Measurements from ENCODE around the gene IL15RA. TPM values are rescaled to one million over a fixed set of nuclear protein-coding genes. Genes with fewer than 3 reads are reported as not detected.

Gene IL15RA
- total and polyA plus RNA-seq, 2 donors: 5.5 to 12.0 TPM

DNA sequence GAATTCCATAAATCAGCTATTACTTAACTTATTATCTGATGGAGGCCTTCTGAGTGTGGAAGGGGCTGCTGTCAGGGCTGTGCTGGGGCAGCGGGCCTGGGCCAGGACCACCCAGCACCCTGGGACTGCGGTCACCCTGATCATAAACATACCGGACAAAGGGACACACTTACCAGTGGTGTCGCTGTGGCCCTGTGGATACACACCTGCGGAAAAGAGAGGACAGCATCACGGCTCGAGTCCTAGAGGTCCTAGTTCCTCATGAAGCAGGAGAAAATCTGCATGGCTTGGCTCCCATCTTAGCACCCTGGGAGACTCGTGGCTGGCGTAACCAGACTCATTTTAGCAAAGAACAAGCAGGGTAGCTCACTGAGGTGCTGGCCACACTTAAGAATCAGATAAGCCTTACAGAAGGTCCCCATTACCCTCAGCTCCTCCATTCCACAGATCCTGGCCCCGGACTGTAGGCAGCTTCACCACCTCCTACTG lies 17.7 kb downstream of the IL15RA start:
- H3K4me3 ChIP-seq (ENCODE audit: low read length in 2 of 2): no peak overlapping the region
- no peaks in the 10 kb centered on the region for H3K27me3 ChIP-seq (ENCODE audit: control insufficient read depth in 2 of 2, insufficient read depth in 1 of 2, low read length in 1 of 2)
- 92% methylated on average over 10 of the region's 10 CpGs for WGBS
- H3K27ac ChIP-seq (ENCODE audit: low read depth in 1 of 2, low read length in 1 of 2): no peak overlapping the region
- peaks cover 0 to 6% of the 10 kb centered on the region in 2 donors for H3K36me3 ChIP-seq (ENCODE audit: control insufficient read depth in 2 of 2, insufficient read depth in 2 of 2, low read length in 1 of 2)
- no peaks in the 10 kb centered on the region for H3K9me3 ChIP-seq (ENCODE audit: control insufficient read depth in 2 of 2, insufficient read depth in 1 of 2, low read length in 1 of 2)
- no peak for DNase-seq (ENCODE audit: low read depth in 6 of 9, low spot score in 9 of 9)
- H3K4me1 ChIP-seq (ENCODE audit: control insufficient read depth in 2 of 2, insufficient read depth in 2 of 2, low read length in 2 of 2): no peaks in the 10 kb centered on the region

DNA sequence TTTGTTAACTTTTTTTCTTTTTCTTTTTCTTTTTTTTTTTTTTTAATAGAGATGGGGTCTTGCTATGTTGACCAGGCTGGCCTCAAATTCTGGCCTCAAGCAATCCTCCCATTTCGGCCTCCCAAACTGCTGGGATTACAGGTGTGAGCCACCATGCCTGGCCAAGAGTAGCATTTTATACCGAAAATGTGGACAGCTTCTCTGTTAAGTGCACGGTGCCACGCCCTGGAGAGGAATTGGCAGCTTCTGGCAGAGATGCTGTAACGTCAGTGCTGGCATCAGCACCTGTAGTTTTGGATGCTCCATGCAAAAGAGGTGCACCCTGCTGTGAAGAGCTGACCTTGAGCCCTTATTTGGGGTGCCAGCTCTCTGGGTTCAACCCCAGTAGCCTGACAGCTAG lies 18.2 kb downstream of the IL15RA start:
- no peak for DNase-seq (ENCODE audit: low read depth in 6 of 9, low spot score in 9 of 9)
- Histone ChIP-seq H3K4me1 (ENCODE audit: control insufficient read depth in 2 of 2, insufficient read depth in 2 of 2, low read length in 2 of 2) (no peaks in the 10 kb centered on the region), H3K27me3 (ENCODE audit: control insufficient read depth in 2 of 2, insufficient read depth in 1 of 2, low read length in 1 of 2) (no peaks in the 10 kb centered on the region), H3K4me3 (ENCODE audit: low read length in 2 of 2) (no peak overlapping the region), H3K36me3 (ENCODE audit: control insufficient read depth in 2 of 2, insufficient read depth in 2 of 2, low read length in 1 of 2) (peaks cover 0 to 6% of the 10 kb centered on the region in 2 donors), H3K9me3 (ENCODE audit: control insufficient read depth in 2 of 2, insufficient read depth in 1 of 2, low read length in 1 of 2) (no peaks in the 10 kb centered on the region), H3K27ac (ENCODE audit: low read depth in 1 of 2, low read length in 1 of 2) (no peak overlapping the region)
- 97% methylated on average over 5 of the region's 5 CpGs for WGBS

DNA sequence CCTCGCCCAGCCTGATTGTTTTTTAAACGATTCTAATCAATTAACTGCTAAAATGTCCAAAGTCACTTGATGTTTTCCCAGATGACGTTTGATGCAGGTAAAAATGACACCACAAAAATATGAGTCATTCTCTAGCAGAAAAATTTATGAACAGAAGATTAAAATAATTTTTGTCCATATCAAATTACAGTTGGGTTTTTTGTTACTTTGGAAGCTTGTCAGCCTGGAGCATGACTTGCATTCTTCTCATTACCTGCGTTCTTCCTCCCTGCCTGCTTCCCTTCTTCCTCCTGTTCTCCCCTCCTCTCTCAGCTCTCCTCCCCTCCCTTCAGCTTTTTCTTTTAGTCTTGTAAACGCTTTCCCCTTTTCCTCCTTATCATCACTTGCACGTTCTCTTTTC lies 18.7 kb downstream of the IL15RA start:
- Histone ChIP-seq H3K4me1 (ENCODE audit: control insufficient read depth in 2 of 2, insufficient read depth in 2 of 2, low read length in 2 of 2) (no peaks in the 10 kb centered on the region), H3K36me3 (ENCODE audit: control insufficient read depth in 2 of 2, insufficient read depth in 2 of 2, low read length in 1 of 2) (peaks cover 0 to 6% of the 10 kb centered on the region in 2 donors), H3K27ac (ENCODE audit: low read depth in 1 of 2, low read length in 1 of 2) (no peak overlapping the region), H3K9me3 (ENCODE audit: control insufficient read depth in 2 of 2, insufficient read depth in 1 of 2, low read length in 1 of 2) (no peaks in the 10 kb centered on the region), H3K4me3 (ENCODE audit: low read length in 2 of 2) (no peak overlapping the region), H3K27me3 (ENCODE audit: control insufficient read depth in 2 of 2, insufficient read depth in 1 of 2, low read length in 1 of 2) (no peaks in the 10 kb centered on the region)
- whole genome bisulfite sequencing: 86% methylated on average over 6 of the region's 6 CpGs
- no peak for DNase-seq (ENCODE audit: low read depth in 6 of 9, low spot score in 9 of 9)

DNA sequence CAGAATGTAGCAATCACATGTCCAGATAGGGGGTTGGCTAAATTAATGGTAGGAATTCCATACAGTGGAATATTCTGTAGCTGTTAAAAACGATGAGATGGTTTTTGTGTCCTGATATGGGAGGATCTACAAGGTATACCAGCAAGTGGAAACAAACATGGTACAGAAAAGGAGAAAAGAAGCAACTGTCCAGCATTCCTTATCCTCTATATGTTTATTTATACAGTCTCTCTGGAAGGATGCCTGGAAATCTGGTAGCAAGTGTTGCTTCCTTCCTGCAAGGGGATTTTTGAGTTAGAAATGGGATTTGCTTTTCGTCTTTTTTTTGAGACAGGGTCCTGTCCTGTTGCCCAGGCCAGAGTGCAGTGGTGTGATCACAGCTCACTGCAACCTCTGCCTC lies 19.3 kb downstream of the IL15RA start:
- WGBS: 96% methylated on average over 2 of the region's 2 CpGs

DNA sequence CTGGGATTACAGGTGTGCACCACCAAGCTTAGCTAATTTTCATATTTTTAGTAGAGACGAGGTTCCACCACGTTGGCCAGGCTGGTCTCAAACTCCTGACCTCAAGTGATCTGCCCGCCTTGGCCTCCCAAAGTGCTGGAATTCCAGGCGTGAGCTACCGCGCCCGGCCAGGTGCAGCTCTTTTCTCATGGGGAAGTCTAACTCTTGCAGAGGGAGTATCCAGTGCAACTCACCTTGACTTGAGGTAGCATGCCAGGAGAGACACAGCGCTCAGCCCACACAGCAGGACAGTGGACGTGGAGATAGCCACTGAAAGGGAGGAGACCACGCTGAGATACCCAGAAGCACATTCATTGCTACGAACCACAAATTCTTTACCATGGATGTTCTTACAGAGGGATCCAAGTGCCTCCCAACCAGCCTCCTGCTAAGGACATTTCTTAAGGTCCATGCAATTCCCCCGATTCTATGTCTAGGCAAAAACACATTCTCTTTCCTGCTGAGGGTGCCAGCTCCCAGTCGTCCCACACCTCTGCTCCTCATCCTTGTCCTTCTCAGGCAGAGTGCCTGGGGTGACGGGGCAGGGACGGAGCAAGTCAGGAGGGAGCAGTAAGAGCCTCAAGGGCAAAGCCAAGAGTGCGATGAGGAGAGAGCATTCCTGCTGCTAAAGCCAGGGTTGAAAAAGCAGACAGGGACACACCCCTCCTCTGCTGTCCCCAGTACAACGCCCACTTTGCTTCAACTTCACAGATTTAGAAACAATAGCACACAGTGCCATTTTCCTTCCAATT lies 21.0 kb downstream of the IL15RA start:
- no peaks in the 10 kb centered on the region for H3K9me3 ChIP-seq (ENCODE audit: control insufficient read depth in 2 of 2, insufficient read depth in 1 of 2, low read length in 1 of 2)
- H3K36me3 ChIP-seq (ENCODE audit: control insufficient read depth in 2 of 2, insufficient read depth in 2 of 2, low read length in 1 of 2): peaks cover 4 to 6% of the 10 kb centered on the region in 2 donors
- 94% methylated on average over 17 of the region's 17 CpGs for WGBS
- no peak for DNase-seq (ENCODE audit: low read depth in 6 of 9, low spot score in 9 of 9)
- H3K4me1 ChIP-seq (ENCODE audit: control insufficient read depth in 2 of 2, insufficient read depth in 2 of 2, low read length in 2 of 2): no peaks in the 10 kb centered on the region
- H3K4me3 ChIP-seq (ENCODE audit: low read length in 2 of 2): no peak overlapping the region
- no peak overlapping the region for H3K27ac ChIP-seq (ENCODE audit: low read depth in 1 of 2, low read length in 1 of 2)
- no peaks in the 10 kb centered on the region for H3K27me3 ChIP-seq (ENCODE audit: control insufficient read depth in 2 of 2, insufficient read depth in 1 of 2, low read length in 1 of 2)

More for the DNA sequence above, 19.3 kb downstream of the IL15RA start:
- no peaks in the 10 kb centered on the region for H3K27me3 ChIP-seq (ENCODE audit: control insufficient read depth in 2 of 2, insufficient read depth in 1 of 2, low read length in 1 of 2)
- no peaks in the 10 kb centered on the region for H3K4me1 ChIP-seq (ENCODE audit: control insufficient read depth in 2 of 2, insufficient read depth in 2 of 2, low read length in 2 of 2)
- no peaks in the 10 kb centered on the region for H3K9me3 ChIP-seq (ENCODE audit: control insufficient read depth in 2 of 2, insufficient read depth in 1 of 2, low read length in 1 of 2)
- H3K27ac ChIP-seq (ENCODE audit: low read depth in 1 of 2, low read length in 1 of 2): no peak overlapping the region
- peaks cover 0 to 6% of the 10 kb centered on the region in 2 donors for H3K36me3 ChIP-seq (ENCODE audit: control insufficient read depth in 2 of 2, insufficient read depth in 2 of 2, low read length in 1 of 2)
- H3K4me3 ChIP-seq (ENCODE audit: low read length in 2 of 2): no peak overlapping the region
- no peak for DNase-seq (ENCODE audit: low read depth in 6 of 9, low spot score in 9 of 9)

DNA sequence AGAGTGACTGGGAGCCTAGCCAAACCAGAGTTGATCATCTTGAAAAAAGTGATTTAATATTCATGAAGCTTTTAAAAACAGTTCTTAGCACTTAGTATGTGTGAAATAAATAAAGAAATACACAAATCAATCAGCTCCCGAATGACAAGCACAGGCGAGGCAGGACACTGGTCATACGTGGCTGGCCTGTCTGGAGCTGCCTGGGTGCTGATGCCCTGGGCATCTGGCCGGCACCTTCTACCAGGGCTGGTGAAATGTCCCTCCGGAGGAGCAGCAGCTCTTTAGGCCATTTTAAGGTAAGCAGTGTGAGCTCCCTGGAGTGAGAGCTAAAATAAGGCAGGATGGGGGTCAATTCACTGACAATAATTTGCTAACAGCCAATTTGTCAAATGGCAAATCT lies 23.7 kb downstream of the IL15RA start:
- no peaks in the 10 kb centered on the region for H3K4me1 ChIP-seq (ENCODE audit: control insufficient read depth in 2 of 2, insufficient read depth in 2 of 2, low read length in 2 of 2)
- H3K27me3 ChIP-seq (ENCODE audit: control insufficient read depth in 2 of 2, insufficient read depth in 1 of 2, low read length in 1 of 2): no peaks in the 10 kb centered on the region
- no peak for DNase-seq (ENCODE audit: low read depth in 6 of 9, low spot score in 9 of 9)
- no peaks in the 10 kb centered on the region for H3K9me3 ChIP-seq (ENCODE audit: control insufficient read depth in 2 of 2, insufficient read depth in 1 of 2, low read length in 1 of 2)
- H3K4me3 ChIP-seq (ENCODE audit: low read length in 2 of 2): no peak overlapping the region
- peaks cover 0 to 4% of the 10 kb centered on the region in 2 donors for H3K36me3 ChIP-seq (ENCODE audit: control insufficient read depth in 2 of 2, insufficient read depth in 2 of 2, low read length in 1 of 2)
- 97% methylated on average over 5 of the region's 5 CpGs for WGBS
- H3K27ac ChIP-seq (ENCODE audit: low read depth in 1 of 2, low read length in 1 of 2): no peak overlapping the region

DNA sequence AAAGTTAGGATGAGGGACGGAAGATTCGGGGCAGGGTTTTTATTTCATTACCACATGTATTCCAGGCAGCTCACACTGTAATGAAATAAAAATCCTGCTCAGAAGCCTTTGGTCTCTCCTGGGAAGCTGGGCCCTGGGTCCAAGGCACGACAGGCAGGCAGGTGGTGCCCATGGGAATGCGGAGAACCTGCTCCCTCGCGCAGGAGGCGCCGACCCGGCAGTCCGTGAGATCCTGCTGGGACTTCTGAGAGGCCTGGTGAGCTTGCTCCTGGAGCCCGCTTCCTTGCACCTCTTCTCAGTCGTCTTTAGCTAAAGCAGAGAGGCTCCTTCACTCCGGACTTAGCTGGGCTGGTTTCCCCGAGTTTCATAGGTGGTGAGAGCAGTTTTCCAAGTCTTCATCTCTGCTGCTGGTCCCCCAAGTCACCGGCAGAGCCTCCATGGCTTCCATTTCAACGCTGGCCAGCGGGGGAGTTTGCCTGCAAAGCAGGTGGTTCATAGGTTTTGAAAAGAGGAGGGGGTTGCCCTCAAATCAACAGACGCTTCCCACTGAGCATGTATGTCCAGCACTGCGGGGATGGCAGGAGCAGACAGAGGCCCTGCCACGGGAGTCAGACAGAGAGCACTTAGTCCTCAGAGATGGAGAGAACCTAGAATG lies 24.5 kb downstream of the IL15RA start:
- Histone ChIP-seq H3K4me3 (ENCODE audit: low read length in 2 of 2) (no peak overlapping the region), H3K27ac (ENCODE audit: low read depth in 1 of 2, low read length in 1 of 2) (no peak overlapping the region), H3K4me1 (ENCODE audit: control insufficient read depth in 2 of 2, insufficient read depth in 2 of 2, low read length in 2 of 2) (no peaks in the 10 kb centered on the region), H3K36me3 (ENCODE audit: control insufficient read depth in 2 of 2, insufficient read depth in 2 of 2, low read length in 1 of 2) (peaks cover 0 to 4% of the 10 kb centered on the region in 2 donors), H3K9me3 (ENCODE audit: control insufficient read depth in 2 of 2, insufficient read depth in 1 of 2, low read length in 1 of 2) (no peaks in the 10 kb centered on the region), H3K27me3 (ENCODE audit: control insufficient read depth in 2 of 2, insufficient read depth in 1 of 2, low read length in 1 of 2) (no peaks in the 10 kb centered on the region)
- 97% methylated on average over 20 of the region's 20 CpGs for WGBS
- DNase-seq (ENCODE audit: low read depth in 6 of 9, low spot score in 9 of 9): no peak

DNA sequence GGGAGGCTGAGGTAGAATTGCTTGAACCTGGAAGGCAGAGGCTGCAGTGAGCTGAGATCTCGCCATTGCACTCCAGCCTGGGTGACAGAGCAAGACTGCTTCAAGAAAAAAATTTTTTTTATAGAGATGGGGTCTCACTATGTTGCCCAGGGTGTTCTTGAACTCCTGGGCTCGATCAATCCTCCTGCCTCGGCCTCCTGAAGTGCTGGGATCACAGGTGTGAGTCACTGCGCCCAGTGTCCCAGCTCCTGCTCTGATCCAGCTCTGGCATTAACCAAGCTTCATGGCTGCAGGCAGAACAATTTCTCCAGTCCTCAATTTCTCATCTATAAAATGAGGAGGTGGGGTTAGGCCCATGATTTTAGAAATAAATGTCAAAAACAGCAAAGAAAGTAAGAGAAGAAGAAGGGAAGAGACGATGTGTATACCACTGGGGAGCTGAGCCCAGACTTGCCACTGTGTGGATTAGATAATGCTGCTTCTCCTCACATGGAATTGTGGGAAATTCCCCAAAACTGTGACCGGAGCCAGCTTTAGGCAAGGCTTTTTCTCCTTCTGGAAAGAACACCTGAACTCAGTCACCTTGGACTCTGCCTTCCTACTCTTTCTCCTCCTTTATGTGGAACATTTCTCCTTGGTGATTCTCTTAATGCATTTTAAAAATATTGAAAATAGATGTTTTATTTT lies 25.5 kb downstream of the IL15RA start:
- WGBS: 96% methylated on average over 6 of the region's 6 CpGs
- Histone ChIP-seq H3K4me3 (ENCODE audit: low read length in 2 of 2) (no peak overlapping the region), H3K4me1 (ENCODE audit: control insufficient read depth in 2 of 2, insufficient read depth in 2 of 2, low read length in 2 of 2) (no peaks in the 10 kb centered on the region), H3K27me3 (ENCODE audit: control insufficient read depth in 2 of 2, insufficient read depth in 1 of 2, low read length in 1 of 2) (no peaks in the 10 kb centered on the region), H3K36me3 (ENCODE audit: control insufficient read depth in 2 of 2, insufficient read depth in 2 of 2, low read length in 1 of 2) (peaks cover 0 to 4% of the 10 kb centered on the region in 2 donors), H3K9me3 (ENCODE audit: control insufficient read depth in 2 of 2, insufficient read depth in 1 of 2, low read length in 1 of 2) (no peaks in the 10 kb centered on the region), H3K27ac (ENCODE audit: low read depth in 1 of 2, low read length in 1 of 2) (no peak overlapping the region)
- DNase-seq (ENCODE audit: low read depth in 6 of 9, low spot score in 9 of 9): no peak

DNA sequence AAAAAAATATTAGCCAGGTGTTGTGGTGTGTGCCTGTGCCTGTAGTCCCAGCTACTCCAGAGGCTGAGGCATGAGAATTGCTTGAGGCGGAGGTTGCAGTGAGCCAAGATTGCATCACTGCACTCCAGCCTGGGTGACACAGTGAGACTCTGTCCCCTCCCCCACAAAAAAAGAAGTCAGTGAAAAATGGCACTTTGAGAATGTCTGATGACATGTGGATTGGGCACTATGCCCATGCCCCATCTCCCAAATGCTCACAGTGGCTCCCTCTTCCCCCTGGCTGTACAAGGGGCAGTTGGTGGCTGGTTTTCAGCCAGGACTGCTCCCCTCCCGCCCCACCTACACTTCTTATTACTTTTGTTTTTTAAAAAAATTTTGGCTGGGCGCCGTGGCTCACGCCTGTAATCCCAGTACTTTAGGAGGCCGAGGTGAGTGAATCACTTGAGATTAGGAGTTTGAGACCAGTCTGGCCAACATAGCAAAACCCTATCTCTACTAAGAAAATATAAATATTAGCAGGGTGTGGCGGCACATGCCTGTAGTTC lies 26.1 kb downstream of the IL15RA start:
- no peak for DNase-seq (ENCODE audit: low read depth in 6 of 9, low spot score in 9 of 9)
- no peaks in the 10 kb centered on the region for H3K9me3 ChIP-seq (ENCODE audit: control insufficient read depth in 2 of 2, insufficient read depth in 1 of 2, low read length in 1 of 2)
- H3K36me3 ChIP-seq (ENCODE audit: control insufficient read depth in 2 of 2, insufficient read depth in 2 of 2, low read length in 1 of 2): peaks cover 0 to 4% of the 10 kb centered on the region in 2 donors
- H3K4me3 ChIP-seq (ENCODE audit: low read length in 2 of 2): no peak overlapping the region
- WGBS: 93% methylated on average over 7 of the region's 7 CpGs
- no peaks in the 10 kb centered on the region for H3K27me3 ChIP-seq (ENCODE audit: control insufficient read depth in 2 of 2, insufficient read depth in 1 of 2, low read length in 1 of 2)
- H3K4me1 ChIP-seq (ENCODE audit: control insufficient read depth in 2 of 2, insufficient read depth in 2 of 2, low read length in 2 of 2): no peaks in the 10 kb centered on the region
- no peak overlapping the region for H3K27ac ChIP-seq (ENCODE audit: low read depth in 1 of 2, low read length in 1 of 2)
